OCI-LY1 (cell line): ENCODE measurements around the gene SLX4.
A peak's percentile ranks its signal among the peaks of the same experiment; 100 is the strongest.

ENCODE experiments used
- H2AFZ ChIP-seq: fragments of 200-600 bp; sonication (generic), shearing (Covaris generic); 2 replicates; pipeline ENCODE4 v1.6.0; 2014; ENCODE audit warnings: antibody characterized with exemption, mild to moderate bottlenecking, low read length
- H3F3A ChIP-seq: fragments of 200-600 bp; sonication (generic), shearing (Covaris generic); 2 replicates; pipeline ENCODE4 v1.6.0; 2014; ENCODE audit warnings: mild to moderate bottlenecking, antibody characterized with exemption, low read length, moderate library complexity; ENCODE audit not compliant: insufficient read depth
- H3K27ac ChIP-seq: fragments of 200-600 bp; sonication (generic); 2 replicates; pipeline ENCODE4 v1.5.1; 2014; ENCODE audit warnings: low read length, mixed run types, mild to moderate bottlenecking, low read depth; ENCODE audit not compliant: poor library complexity, severe bottlenecking
- H3K27me3 ChIP-seq: fragments of 200-600 bp; sonication (generic); 2 replicates; pipeline ENCODE4 v1.6.0; 2014; ENCODE audit warnings: antibody characterized with exemption, mild to moderate bottlenecking, low read length, moderate library complexity; ENCODE audit not compliant: insufficient read depth
- H3K36me3 ChIP-seq: fragments of 200-600 bp; sonication (generic); 2 replicates; pipeline ENCODE4 v1.6.1; 2014; ENCODE audit warnings: mild to moderate bottlenecking, antibody characterized with exemption, low read length, moderate library complexity, mixed read lengths; ENCODE audit not compliant: insufficient read depth
- H3K4me1 ChIP-seq: fragments of 200-600 bp; sonication (generic); 2 replicates; pipeline ENCODE4 v1.5.1; 2014; ENCODE audit warnings: mild to moderate bottlenecking, low read length, moderate library complexity; ENCODE audit not compliant: insufficient read depth, severe bottlenecking
- H3K4me2 ChIP-seq: fragments of 200-600 bp; sonication (generic), shearing (Covaris generic); 2 replicates; pipeline ENCODE4 v1.6.1; 2014; ENCODE audit warnings: low read length
- H3K4me3 ChIP-seq: fragments of 200-600 bp; sonication (generic); 2 replicates; pipeline ENCODE4 v1.5.1; 2014; ENCODE audit warnings: low read length, low read depth, mild to moderate bottlenecking, mixed read lengths; ENCODE audit not compliant: poor library complexity, severe bottlenecking
- H3K79me2 ChIP-seq: fragments of 200-600 bp; shearing (Covaris generic); 2 replicates; pipeline ENCODE4 v1.6.1; 2016; ENCODE audit warnings: mixed run types, low read length, mixed read lengths; ENCODE audit not compliant: insufficient read depth
- H3K9ac ChIP-seq: fragments of 200-600 bp; sonication (generic), shearing (Covaris generic); 2 replicates; pipeline ENCODE4 v1.6.1; 2014; ENCODE audit warnings: mild to moderate bottlenecking, low read length, mixed read lengths
- H3K9me2 ChIP-seq: fragments of 200-600 bp; sonication (generic), shearing (Covaris generic); 2 replicates; pipeline ENCODE4 v1.6.1; 2014; ENCODE audit warnings: low read depth, mild to moderate bottlenecking, low read length, mixed read lengths
- H3K9me3 ChIP-seq: fragments of 200-600 bp; shearing (Covaris generic); 2 replicates; pipeline ENCODE4 v1.6.1; 2014; ENCODE audit warnings: low read length, mixed read lengths
- H4K20me1 ChIP-seq: fragments of 200-600 bp; sonication (generic), shearing (Covaris generic); 2 replicates; pipeline ENCODE4 v1.6.0; 2016; ENCODE audit warnings: mild to moderate bottlenecking, low read length; ENCODE audit not compliant: insufficient read depth
- CTCF ChIP-seq: fragments of 200-600 bp; sonication (generic), shearing (Covaris generic); IDR thresholded peaks from 2 replicates; pipeline ENCODE4 v1.5.1; 2017; ENCODE audit warnings: mild to moderate bottlenecking, antibody characterized with exemption, low read length, moderate library complexity, mixed read lengths
- EZH2 ChIP-seq: fragments of 200-600 bp; sonication (generic), shearing (Covaris generic); IDR thresholded peaks from 2 replicates; pipeline ENCODE4 v1.8.0; 2017; ENCODE audit warnings: borderline replicate concordance, mixed run types, mild to moderate bottlenecking, antibody characterized with exemption, low read length, moderate library complexity, mixed read lengths

Gene SLX4

GRCh38 chr16:3623642-3624041 lies 12.2 kb upstream of the SLX4 start:
- Histone ChIP-seq H2AFZ (no peak overlapping the region), H3K4me2 (peak overlapping the region; percentile 64)
- TF ChIP-seq CTCF: no peak
- TF ChIP-seq EZH2: no peak

GRCh38 chr16:3618769-3619141 lies 7.3 kb upstream of the SLX4 start:
- H3K79me2 ChIP-seq: peaks cover 55% of the 10 kb centered on the region

More at GRCh38 chr16:3623642-3624041, 12.2 kb upstream of the SLX4 start:
- peak overlapping the region; percentile 96 for H3K27ac ChIP-seq
- no peaks in the 10 kb centered on the region for H3K9me2 ChIP-seq
- no peaks in the 10 kb centered on the region for H3K27me3 ChIP-seq
- H3F3A ChIP-seq: peaks cover 15% of the 10 kb centered on the region; the same call in 1 of the 2 replicates
- H3K79me2 ChIP-seq: peaks cover 20% of the 10 kb centered on the region
- peaks cover 98% of the 10 kb centered on the region for H3K4me1 ChIP-seq
- H4K20me1 ChIP-seq: no peaks in the 10 kb centered on the region
- H3K4me3 ChIP-seq: peak overlapping the region; percentile 31
- H3K36me3 ChIP-seq: no peaks in the 10 kb centered on the region
- H3K9ac ChIP-seq: peak overlapping the region; percentile 37
- H3K9me3 ChIP-seq: no peaks in the 10 kb centered on the region

DNA sequence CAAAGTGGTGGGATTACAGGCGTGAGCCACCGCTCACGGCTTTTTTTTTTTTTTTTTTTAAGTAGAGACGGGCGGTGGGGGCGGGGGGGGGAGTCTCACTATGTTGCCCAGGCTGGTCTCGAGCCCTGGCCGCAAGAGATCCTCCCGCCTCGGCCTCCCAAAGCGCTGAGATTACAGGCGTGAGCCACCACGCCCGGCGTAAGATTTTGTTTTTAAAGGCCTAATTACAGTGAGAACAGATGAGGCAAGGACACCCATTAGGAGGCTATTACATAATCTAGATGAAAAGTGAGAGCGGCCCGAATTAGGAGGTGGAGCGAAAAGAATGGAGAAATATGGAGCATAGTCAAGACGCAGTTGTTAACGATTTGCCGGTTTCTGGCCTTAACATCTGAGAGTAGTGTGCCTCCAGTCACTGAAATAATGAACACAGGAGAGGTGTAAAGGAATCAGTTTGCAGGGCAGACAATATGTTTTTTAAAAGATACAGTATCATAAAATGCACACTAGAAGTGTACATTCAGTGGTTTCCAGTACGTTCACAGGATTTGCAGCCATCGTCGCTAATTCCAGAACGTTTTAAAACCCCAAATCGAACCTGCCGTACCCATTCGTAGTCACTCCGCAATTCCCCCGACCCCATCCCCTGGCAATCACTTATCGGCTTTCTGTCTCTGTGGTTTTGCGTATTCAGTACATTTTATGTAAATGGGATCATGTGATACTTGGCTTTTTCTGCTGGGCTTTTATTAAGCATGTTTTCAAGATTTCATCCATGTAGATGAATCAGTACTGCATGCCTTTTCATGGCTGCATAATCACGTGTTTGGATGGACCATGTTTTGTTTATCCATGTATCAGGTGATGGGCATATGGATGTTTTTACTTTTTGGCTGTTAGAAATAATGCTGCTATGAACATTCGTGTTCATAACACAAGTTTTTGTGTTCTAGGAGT lies 1.4 kb upstream of the SLX4 start:
- H2AFZ ChIP-seq: no peak overlapping the region
- H3F3A ChIP-seq: no peaks in the 10 kb centered on the region
- H3K9me2 ChIP-seq: no peaks in the 10 kb centered on the region
- peaks cover 41% of the 10 kb centered on the region for H3K36me3 ChIP-seq
- no peaks in the 10 kb centered on the region for H4K20me1 ChIP-seq
- H3K4me2 ChIP-seq: peak overlapping the region; percentile 78
- H3K9ac ChIP-seq: peak overlapping the region; percentile 92
- H3K4me3 ChIP-seq: peak overlapping the region; percentile 94
- peak overlapping the region; percentile 85 for H3K27ac ChIP-seq
- H3K4me1 ChIP-seq: peaks cover 56% of the 10 kb centered on the region
- H3K27me3 ChIP-seq: no peaks in the 10 kb centered on the region
- TF ChIP-seq EZH2 (no peak), CTCF (no peak)
- peaks cover 53% of the 10 kb centered on the region for H3K79me2 ChIP-seq
- H3K9me3 ChIP-seq: no peaks in the 10 kb centered on the region

More at GRCh38 chr16:3618769-3619141, 7.3 kb upstream of the SLX4 start:
- H3K9ac ChIP-seq: no peak overlapping the region
- no peak overlapping the region for H3K4me3 ChIP-seq
- H2AFZ ChIP-seq: no peak overlapping the region
- no peaks in the 10 kb centered on the region for H3K27me3 ChIP-seq
- no peaks in the 10 kb centered on the region for H3K9me3 ChIP-seq
- H3K4me1 ChIP-seq: peaks cover 81% of the 10 kb centered on the region
- no peak for TF ChIP-seq CTCF
- no peak for TF ChIP-seq EZH2
- H3K9me2 ChIP-seq: no peaks in the 10 kb centered on the region
- peak overlapping the region; percentile 26; the same call in 1 of the 2 replicates for H3K4me2 ChIP-seq
- H3F3A ChIP-seq: peaks cover 11% of the 10 kb centered on the region; the same call in 1 of the 2 replicates
- no peaks in the 10 kb centered on the region for H4K20me1 ChIP-seq
- peaks cover 30% of the 10 kb centered on the region for H3K36me3 ChIP-seq
- peak overlapping the region; percentile 96 for H3K27ac ChIP-seq
